ENCODE measurements around the gene PITPNB.

DNA sequence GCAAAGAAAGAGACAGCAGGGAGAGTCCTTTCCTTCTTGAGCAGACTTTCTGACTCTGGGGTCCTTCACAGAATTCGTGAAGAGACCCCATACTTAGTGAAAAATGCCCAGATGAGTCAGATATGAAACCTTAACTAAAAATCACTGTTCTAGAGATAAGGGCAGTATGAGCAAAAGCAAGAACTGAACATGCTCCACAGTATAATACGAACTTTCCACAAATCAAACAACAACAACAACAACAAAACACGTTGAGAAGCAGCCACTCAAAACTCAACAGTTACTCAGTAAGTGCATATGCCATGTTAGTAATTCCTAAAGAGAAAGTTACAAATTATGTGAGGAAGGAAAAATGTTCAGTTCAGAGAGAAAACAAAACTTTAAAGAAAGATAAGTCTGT lies 44.3 kb downstream of the PITPNB start:
- TF ChIP-seq CTCF (IDR thresholded peaks at IDR 0.05; ENCODE audit: borderline replicate concordance, extremely low read depth, low read length, poor library complexity, severe bottlenecking) = no peak
- TF ChIP-seq EZH2 (IDR thresholded peaks at IDR 0.05; ENCODE audit: borderline replicate concordance, low read depth, low read length, severe bottlenecking) = no peak

Data from DND-41 (cell line).